IPS-18c (cell line): ENCODE measurements around the gene DEAF1.

Source experiments
- H3K4me3 ChIP-seq: 2 replicates; pipeline ENCODE4 v1.7.0; 2013; ENCODE audit warnings: low read depth, mild to moderate bottlenecking, low read length, moderate library complexity; ENCODE audit not compliant: insufficient read depth
- H3K9me3 ChIP-seq: one replicate; pipeline ENCODE4 v1.6.1; 2013; ENCODE audit warnings: mild to moderate bottlenecking, low read length, moderate library complexity; ENCODE audit not compliant: control insufficient read depth, insufficient read depth

DEAF1 gene

DNA sequence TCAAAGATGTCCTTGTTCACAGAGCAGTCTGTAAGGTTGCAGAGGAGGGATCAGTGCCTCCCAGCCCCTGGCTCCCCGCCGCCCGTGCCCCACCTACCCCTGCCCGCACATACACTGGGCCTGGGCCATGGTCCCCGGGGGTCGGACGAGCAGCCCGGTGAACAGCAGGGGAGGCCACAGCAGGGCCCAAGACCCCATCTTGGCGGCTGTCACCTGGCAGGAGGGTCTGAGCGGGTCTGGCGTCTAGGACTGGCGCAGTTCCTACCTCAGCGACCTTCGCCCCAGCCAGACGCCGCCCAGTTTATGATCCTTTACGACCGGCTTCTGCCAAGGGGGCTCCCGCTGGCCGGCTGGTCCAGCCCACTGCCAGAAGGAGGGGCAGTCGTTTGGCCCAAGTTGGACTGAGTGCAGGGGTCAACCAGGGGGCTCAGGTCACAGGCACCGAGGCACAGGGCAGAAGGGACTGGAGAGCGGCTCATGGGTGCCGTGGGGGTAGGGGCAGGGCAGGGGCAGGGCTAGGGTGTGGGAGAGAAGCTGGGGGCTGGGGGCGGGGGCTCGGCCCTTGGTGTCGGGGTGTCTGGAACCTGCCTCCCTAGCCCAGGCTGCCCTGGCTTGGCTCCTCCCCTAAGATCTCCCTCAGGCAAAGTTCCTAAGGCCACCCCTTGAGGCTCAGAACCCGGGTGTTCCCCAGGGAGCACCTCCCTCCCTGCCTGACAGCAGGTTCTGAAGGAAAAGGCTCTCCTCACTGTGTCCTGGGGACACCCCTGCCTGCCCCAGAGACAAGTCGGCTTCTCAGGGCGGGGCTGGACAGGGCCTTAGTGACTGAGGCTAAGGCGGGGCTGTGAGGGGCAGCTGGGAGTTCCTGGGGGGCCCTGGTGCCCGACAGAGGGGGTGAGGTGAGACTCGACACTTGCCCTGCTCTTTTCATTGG lies 70.1 kb downstream of the DEAF1 start, which contains the start of gene CDHR5:
TSS of gene CDHR5 (minus strand) at position 251 of the 931 bp plus-strand sequence. CDS start at position 198, 53 bp downstream.
- Histone ChIP-seq H3K9me3 (no peaks in the 10 kb centered on the region), H3K4me3 (no peak within 1 kb of the TSS)

DNA sequence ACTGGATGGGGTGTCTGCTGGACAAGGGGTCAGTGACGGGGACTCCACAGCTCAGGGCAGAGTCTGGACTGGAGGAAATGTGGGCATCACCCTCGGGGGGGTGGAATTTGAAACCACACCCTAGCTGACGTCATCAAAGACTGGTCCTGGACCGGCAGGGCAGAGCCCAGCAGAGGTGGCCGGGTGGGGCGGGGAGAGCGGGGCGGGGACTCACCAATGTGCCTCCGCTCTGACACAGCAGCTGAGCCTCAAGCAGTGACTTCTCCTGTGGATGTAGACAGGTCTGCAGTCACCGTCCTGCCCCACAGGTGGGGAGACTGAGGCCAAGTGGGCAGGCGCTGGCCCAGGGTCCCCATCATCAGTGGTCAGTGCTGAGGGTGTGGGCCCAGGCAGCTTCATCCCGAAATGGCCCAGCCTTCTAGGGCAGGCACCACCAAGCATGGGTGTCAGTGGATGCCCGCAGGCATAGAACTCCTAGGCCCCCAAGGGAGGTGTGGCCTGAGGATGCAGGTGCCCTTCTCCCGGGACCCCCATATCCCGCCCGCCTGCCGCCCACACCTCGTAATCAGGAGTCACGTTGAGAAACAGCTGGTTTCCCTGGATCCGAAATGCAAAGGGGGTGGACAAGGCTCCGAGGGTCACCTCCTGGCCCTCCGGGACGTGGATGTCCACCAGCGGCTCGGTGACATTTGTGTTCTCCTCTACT lies 70.9 kb downstream of the DEAF1 start:
- Histone ChIP-seq H3K9me3 (no peaks in the 10 kb centered on the region), H3K4me3 (no peak overlapping the region)

DNA sequence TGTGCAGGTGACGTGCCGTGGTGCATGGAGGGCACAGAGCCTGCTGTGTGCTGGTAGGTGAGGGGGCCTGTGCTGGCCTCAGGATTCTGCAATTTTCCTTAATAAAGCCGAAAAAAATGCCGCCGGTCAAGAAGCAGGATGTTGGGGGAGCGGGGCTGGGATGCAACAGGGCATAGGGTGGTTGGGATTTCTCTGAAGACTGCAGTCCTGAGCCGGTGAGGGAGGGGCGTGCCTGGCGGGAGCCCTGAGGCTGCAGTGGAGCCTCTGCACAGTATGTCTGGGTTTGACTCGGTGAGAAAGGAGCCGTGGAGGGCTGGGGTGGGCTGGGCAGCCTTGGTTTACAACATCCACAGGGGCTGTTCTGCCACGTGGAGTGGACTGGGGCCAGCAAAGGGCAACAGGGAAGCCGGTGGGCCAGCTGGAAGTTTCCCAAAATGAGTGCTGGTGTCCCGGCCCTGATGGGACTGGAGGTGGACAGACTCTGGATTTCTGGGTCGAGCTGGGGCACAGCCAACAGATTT lies 71.6 kb downstream of the DEAF1 start:
- Histone ChIP-seq H3K9me3 (no peaks in the 10 kb centered on the region), H3K4me3 (no peak overlapping the region)

DNA sequence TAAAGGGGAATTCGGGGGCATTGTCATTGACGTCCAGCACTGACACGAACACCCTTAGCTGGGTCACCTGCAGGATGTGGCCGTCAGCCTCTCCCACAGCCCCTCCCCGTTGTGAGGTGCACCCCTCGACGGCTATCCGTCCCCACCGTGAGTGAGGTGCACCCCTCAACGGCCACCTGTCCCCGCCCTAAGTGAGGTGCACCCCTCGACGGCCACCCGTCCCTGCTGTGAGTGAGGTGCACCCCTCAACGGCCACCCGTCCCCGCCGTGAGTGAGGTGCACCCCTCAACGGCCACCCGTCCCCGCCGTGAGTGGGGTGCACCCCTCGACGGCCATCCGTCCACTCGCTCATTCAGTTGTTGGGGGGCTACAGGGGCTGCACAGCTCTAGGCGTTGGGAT lies 73.2 kb downstream of the DEAF1 start:
- no peaks in the 10 kb centered on the region for H3K9me3 ChIP-seq
- no peak overlapping the region for H3K4me3 ChIP-seq

DNA sequence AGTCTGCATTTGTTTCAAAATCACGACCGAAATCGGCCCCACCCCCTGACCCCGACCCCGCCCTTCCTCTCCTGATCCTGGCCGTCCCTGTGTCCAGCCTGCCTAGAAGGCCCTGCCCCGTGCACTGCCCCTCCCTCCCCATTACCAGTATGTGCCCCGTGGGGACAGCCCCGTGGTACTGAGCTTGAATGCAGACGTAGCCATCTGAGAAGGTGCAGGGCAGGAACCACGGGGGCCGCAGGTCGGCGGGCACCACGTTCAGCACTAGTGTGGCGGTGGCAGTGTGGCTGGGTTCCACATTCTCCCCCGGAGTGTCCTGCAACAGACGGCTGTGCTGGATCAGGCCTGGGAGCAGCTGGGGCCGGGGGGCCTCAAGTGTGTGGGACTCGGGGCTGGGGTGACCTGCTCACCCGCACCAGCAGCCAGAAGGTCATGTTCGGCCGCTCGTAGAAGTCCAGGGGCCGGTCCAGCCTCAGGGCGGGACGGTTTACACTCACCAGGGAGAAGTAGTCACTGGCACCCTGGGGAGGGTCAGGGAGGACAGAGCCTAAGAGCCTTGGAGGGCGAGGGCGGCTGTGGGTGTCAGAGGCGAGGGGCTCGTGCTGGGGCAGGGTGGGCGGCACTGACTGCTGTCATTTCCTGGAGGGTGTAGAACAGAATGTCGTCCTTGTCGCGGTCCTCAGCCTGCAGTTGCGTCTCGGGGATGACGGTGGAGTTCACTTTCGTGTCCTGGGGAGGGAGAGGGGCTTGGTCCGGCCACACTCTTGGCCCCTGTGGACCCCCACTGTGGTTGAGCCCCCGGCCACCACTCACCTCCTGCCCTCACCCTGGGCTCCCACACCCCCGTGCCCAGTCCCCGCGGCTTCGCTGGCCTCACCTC lies 73.8 kb downstream of the DEAF1 start:
- H3K9me3 ChIP-seq: no peaks in the 10 kb centered on the region
- H3K4me3 ChIP-seq: no peak overlapping the region

DNA sequence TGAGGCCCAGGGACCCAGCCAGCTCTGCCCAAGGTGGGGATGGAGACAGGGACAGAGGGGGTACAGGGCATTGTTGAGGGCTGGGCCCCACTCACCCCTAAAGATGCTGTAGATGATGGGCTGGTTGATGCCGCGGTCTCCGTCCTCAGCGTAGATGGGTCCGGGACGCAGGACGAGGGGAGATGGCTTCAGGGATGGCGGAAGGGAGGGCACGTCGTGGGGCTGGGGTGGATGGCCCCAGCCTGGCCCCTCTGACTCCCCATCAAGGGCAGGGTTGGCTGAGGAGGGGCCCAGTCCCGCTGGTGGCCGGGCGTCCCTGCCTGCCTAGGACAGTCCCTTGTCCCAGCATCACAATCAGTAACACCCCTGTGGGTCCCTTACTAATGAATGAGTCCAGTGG lies 74.8 kb downstream of the DEAF1 start:
- Histone ChIP-seq H3K9me3 (no peaks in the 10 kb centered on the region), H3K4me3 (no peak overlapping the region)

DNA sequence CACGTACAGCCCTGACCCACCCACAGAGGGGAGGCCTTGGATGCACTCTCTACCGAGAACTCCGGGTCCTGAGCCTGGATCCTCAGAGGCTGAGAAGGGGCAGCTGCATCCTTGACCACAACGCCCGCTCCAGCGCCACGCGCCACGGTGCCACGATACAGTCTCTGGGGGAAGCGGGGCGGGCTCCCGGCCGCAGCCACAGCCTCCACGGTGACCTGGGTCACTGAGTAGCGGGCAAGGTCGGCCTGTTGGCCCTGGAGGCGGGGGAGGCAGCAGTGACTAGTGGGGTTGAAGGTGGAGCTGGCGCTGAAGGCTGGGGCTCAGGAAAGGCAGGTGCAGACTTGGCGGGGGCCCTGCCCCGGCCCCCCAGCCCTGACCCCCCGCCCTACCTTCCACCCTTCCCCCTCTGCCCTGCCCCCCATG lies 75.4 kb downstream of the DEAF1 start:
- H3K4me3 ChIP-seq: no peak overlapping the region
- no peaks in the 10 kb centered on the region for H3K9me3 ChIP-seq

DNA sequence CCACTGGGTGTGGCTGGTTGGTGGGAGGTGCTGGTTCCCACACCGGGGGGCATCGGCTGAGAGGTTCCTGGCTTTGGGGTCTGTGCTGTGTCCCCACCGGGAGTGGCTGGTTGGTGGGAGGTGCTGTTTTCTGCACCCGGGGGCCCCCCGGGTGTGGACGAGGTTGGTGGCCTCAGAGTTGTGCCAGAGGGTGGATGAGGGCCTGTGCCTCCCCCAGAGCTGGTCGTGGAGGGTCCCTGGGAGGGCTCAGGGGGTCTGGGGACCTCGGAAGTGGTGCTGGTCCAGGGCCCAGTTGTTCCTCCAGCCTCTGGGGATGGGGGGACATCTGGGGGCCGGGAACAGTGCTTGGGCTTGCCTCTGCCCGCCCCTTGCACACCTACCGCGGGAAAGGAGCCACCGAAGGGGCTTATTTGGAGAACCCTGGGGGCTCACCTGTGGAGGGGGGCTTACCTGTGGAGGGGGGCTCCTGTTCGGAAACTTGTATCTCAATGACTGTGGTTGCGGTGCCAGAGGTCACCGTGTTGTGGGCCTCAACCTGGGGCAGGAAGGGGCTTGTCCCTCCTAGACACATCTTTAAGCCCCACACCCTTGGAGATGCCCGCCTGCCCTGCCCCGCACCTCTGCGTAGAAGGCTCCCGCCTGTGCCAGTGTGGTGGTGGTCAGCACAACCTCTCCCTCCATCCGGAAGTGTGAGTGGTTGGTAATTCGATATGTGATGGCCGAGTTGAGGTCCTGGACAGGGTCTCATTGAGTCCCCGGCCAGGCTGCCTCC lies 76.0 kb downstream of the DEAF1 start:
- no peaks in the 10 kb centered on the region for H3K9me3 ChIP-seq
- H3K4me3 ChIP-seq: no peak overlapping the region

DNA sequence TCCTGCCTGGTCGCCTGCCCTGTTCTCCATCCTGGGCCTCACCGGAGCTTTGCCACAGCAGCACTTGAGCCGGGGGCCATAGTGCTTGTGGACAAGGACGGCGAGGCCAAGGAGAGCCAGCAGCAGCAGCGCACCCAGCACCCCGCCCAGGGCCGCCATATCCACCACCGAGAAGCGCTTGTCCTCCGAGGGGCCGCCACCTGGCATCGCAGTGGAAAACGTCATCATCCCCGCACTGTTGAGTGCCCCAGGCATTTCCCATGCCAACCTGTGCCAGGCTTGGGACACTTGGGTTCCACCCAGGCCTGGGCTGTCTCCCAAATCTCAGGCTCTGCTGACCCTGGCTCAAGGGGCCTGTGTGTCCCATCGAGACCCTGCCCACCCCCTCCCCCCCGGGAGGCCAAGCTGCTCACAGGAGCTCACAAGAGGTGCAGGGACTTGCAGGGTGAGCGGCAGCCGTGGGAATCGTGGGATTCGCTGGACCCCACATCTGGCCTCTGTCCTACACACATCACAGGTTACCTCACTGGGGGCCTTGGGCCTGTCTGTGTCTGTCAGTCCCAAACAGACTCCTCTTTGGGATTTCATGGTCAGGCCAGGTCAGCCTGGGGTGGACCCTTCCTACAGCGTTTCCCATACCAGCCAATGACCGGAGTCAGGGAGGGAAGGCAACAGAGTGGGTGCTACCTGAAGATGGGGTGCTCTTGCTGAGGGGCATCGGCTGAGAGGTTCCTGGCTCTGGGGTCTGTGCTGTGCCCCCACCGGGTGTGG lies 76.9 kb downstream of the DEAF1 start:
- no peak overlapping the region for H3K4me3 ChIP-seq

DNA sequence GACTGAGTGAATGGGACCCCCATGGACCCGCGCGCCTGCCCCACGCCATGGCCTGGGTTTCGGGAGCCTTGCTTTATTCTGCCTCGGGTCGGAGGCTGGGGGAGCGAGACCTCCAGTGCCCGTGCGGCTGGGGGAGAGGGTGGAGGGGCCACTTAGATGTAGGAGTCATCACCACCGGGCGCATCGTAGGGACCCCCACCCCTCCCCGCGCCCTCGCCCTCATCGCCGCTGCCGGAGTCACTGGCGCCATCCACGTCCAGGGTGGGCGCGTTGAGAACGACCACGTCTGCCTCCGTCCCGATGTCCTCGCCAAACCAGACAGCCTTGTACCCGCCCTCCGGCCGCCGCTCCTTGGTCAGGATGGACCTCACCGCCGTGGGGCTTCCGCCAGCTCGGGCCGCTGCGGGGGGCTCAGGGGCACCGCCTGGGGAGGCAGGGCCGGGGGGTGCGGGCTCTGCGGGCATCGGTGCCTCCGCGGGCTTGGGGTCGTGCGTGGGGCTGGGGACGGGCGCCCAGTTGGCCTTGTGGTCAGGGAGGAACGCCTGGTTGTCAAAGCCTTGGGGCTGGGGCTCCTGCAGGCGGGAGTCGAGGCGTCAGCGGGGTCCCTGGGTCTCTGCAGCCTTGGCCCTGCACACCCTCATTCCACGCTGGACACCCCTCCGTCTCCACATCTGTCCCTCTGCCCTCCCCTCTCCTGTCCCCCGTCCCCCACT lies 77.7 kb downstream of the DEAF1 start:
- Histone ChIP-seq H3K9me3 (no peaks in the 10 kb centered on the region), H3K4me3 (no peak overlapping the region)

More for the DNA sequence above, 76.9 kb downstream of the DEAF1 start:
- no peaks in the 10 kb centered on the region for H3K9me3 ChIP-seq

DNA sequence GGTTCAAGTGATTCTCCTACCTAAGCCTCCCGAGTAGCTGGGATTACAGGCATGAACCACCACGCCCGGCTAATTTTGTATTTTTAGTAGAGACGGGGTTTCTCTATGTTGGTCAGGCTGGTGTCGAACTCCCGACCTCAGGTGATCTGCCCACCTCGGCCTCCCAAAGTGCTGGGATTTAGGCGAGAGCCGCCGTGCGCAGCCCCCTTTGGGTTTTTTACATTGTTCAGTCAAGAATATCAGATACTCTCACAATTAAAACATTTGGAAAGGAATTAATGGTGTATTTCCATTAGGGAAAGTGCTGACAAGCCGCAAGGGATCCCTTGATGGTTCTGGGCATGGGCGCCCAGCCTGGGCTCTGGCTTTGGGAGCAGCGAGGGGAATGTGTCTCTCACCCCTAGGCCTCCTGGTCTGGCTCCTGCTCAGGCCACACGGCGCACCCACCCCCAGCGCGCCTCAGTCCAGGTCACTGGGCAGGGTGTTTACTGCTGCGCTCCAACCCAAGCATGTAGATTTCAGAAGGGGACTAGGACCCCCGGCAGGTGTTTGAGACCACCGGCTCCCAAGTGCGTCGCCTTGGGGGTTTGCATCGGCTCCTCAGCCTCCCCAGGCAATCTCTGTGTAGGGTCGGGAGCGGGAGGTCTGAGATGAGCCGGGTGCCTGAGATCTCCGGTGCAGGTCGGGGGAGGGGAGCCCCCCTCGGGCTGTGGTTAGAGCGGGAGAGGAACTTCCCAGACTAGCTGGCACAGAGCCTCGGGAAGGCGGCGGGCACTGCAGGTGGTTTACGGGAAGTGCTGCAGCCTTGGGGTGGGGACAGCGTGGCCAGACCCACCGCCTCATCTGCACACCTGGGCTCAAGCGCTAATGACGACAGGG lies 78.5 kb downstream of the DEAF1 start:
- Histone ChIP-seq H3K9me3 (no peaks in the 10 kb centered on the region), H3K4me3 (no peak overlapping the region; the same call in 1 of the 2 replicates)

DNA sequence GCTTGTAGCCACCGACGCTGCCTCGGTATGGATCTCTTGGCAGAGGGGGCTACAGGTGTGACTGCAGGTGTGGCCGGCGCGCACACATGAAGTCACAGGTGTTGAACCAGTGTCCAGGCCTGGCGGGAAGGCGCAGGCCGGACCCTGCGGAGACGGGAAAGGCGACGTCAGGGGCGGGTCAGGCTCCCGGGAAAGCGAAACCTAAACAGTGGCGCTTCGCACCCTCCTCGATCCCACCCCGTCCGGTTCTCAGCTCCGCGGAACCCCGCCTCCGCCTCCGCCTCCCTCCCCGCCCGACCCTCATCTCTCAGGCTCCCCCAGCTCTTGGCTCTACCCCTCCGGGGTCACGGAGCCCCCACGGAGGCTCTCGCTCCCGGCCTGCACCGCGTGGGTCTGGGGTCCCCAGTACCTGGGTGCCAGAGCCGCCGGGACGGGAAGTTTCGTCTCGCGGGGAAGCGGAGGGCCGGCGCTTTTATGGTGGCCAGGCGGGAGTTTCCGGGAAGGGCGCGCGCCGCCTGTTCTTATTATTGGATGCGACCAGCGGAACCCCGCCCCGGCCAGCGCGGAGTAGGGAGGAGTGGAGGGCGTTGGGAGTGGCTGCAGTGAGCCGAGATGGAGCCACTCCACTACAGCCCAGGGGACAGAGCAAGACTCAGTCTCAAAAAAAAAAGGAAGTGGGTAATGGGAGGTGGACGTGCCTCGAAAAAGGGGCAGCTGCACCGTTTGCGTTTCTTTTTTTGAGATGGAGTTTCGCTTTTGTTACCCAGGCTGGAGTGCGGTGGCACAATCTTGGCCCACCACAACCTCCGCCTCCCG lies 79.3 kb downstream of the DEAF1 start, which contains the start of gene IRF7:
TSS of gene IRF7 (minus strand) at position 447 of the 816 bp plus-strand sequence. CDS start 586 bp downstream, outside the sequence.
- Histone ChIP-seq H3K4me3 (peak within 1 kb of the TSS; percentile 96), H3K9me3 (no peaks in the 10 kb centered on the region)

DNA sequence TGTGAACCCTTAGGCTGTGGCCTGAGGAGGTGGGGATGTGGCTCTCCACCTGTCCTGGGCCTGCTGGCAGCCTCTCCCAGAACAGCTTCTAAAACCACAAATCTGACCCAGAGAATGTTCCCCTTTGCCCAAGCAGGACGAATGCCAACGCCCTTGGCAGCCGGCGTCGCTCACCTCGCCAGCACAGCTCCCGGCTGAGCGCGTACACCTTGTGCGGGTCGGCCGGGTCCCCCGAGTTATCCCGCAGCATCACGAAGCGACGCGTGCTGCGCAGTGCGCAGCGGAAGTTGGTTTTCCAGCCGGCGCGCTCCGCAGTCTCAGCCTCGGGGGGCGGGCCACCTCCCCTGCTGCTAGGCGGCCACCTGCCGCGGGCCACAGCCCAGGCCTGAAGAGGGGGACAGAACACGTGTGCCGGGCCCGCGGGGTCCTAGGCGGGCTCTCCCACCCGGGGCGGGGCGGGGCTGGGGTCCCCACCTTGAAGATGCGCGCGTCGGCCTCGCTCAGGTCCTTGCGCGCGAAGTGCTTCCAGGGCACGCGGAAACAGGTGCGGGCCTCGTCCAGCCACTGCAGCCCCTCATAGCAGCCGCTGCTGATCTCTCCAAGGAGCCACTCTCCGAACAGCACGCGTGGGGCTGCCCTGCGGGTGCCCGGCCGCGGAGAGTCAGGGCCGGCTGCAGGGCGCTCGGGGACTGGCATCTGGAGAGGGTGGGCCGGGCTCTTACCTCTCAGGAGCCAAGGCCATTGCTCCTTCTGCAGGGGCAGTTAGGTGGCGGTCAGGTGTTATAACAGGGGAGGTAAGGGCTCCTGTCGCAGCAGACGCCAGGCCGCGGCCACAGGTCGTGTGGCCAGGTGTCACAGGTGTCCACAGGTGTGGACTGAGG lies 80.2 kb downstream of the DEAF1 start:
- H3K9me3 ChIP-seq: no peaks in the 10 kb centered on the region
- H3K4me3 ChIP-seq: peak overlapping the region; percentile 96
